Heart left ventricle (tissue), 16 donors: ENCODE measurements around the gene SEC61B. TPM values are rescaled to one million over a fixed set of nuclear protein-coding genes. Genes with fewer than 3 reads are reported as not detected.

Experiments used
- ATAC-seq, 4 donors: fragments of 200-7000 bp; cut with Tn5 transposase; one replicate each; pipeline ENCODE4 v1.9.1; 2020 to 2022; ENCODE audit warnings: moderate library complexity in 4 of 4, mild to moderate bottlenecking in 3 of 4, moderate number of reproducible peaks in 1 of 4
- DNase-seq, 5 donors: peaks; one replicate each; pipeline ENCODE4 v3.0.0-alpha.2; 2020
- H3K27ac ChIP-seq, 12 donors: fragments of 200-600 bp; sonication (generic) in 4 of 12; one replicate each; pipeline versions ENCODE4 v1.5.0 to v1.8.0; 2016 to 2022; ENCODE audit warnings: mild to moderate bottlenecking in 2 of 12
- H3K27me3 ChIP-seq, 9 donors: fragments of 200-600 bp; sonication (generic) in 2 of 9; one replicate each; pipeline versions ENCODE4 v1.5.1 to v1.8.0; 2016 to 2022; ENCODE audit warnings: mild to moderate bottlenecking in 3 of 9
- H3K36me3 ChIP-seq, 9 donors: fragments of 200-600 bp; sonication (generic) in 2 of 9; one replicate each; pipeline versions ENCODE4 v1.5.0 to v1.8.0; 2018 to 2022; ENCODE audit warnings: mild to moderate bottlenecking in 2 of 9
- H3K4me1 ChIP-seq, 12 donors: fragments of 200-600 bp; sonication (generic) in 4 of 12; one replicate each; pipeline versions ENCODE4 v1.5.0 to v1.8.0; 2016 to 2022; ENCODE audit warnings: mild to moderate bottlenecking in 3 of 12
- H3K4me3 ChIP-seq, 12 donors: fragments of 200-600 bp; sonication (generic) in 4 of 12; one replicate each; pipeline versions ENCODE4 v1.5.0 to v1.8.0; 2017 to 2022; ENCODE audit warnings: mild to moderate bottlenecking in 9 of 12, moderate library complexity in 4 of 12
- H3K9me3 ChIP-seq, 12 donors: fragments of 200-600 bp; sonication (generic) in 4 of 12; one replicate each; pipeline versions ENCODE4 v1.5.0 to v1.8.0; 2016 to 2022; ENCODE audit warnings: mild to moderate bottlenecking in 1 of 12
- POLR2A ChIP-seq, 2 donors: fragments of 450-650 bp; IDR thresholded peaks; one replicate each; pipeline ENCODE4 v1.6.1; 2017; ENCODE audit warnings: antibody characterized with exemption in 2 of 2, mild to moderate bottlenecking in 2 of 2, moderate library complexity in 2 of 2
- WGBS, 4 donors: extraction: QIAGEN DNeasy Blood & Tissue Kit in 2 of 4; methylation state at CpG; one replicate each; pipeline versions ENCODE4 v1.1.5 to v1.1.7; 2013 to 2018; 5-methylcytosine and 5-hydroxymethylcytosine counted together
- intact Hi-C, 10 donors: fragments of 100-400 bp; cut with DNase I; formaldehyde crosslinking; loops; one replicate each; pipeline versions ENCODE4 v1.11.1 to v1.14.2; 2022
- long read RNA-seq, 3 donors: library from polyadenylated mRNA; unstranded; transcript quantifications; one replicate each; pipeline ENCODE4 v2.0.0, GENCODE V29; 2020 to 2021
- polyA plus RNA-seq, 2 donors: library from polyadenylated mRNA; stranded (reverse); fragments of 200-250 nt; gene quantifications; one replicate each; pipeline ENCODE4 v1.2.3, GENCODE V29; 2013
- total RNA-seq, 9 donors: library from RNA; depleted of rRNA in 2 of 9; stranded (reverse); fragments of >200 nt in 2 of 9; fragmentation: NEBNext Ultra II Directional in 3 of 9; extraction: Animal tissue kit (Norgen Biotek cat#: 25700) in 3 of 9; gene quantifications; one replicate each; pipeline versions ENCODE4 v1.1.0 to v1.2.4, GENCODE V29; 2016 to 2023
- TF ChIP-seq, protein P1 (sequence below), 12 donors: fragments of 200-600 bp; sonication (generic) in 4 of 12; IDR thresholded peaks; one replicate each; pipeline versions ENCODE4 v1.5.0 to v1.8.0; 2018 to 2022; ENCODE audit warnings: antibody characterized with exemption in 12 of 12, mild to moderate bottlenecking in 5 of 12
- donor health status: ischemic (EF 13 %, LVEDD 7.1; RV severe dilation, severe dysfunction).
- donor health status: healthy with polysubstance abuse.
- donor health status: DM: no; HTN: yes; CAD: no.
- donor health status: DM: no; HTN: no; CAD: no.
- donor health status: ischemic (EF 25% LVEDD 6.9; RV normal size, moderate dysfunction).
- donor health status: ischemic (EF 25% LVEDD 5.7; RV mildly dilated, moderate dysfunction).
- donor health status: healthy.
- donor health status: DM: yes; HTN: yes; CAD: no.
- donor health status: ischemic (EF 35%, LVEDD 5.7; RV mildly dilated, moderate dysfunction).
- donor health status: nonischemic (EF 11% LVEDD 7.7; RV severe dilation, severe dysfunction).
- donor health status: DM: yes; HTN: yes; CAD: no.
- donor health status: PGD.
- donor health status: ischemic (EF 29% LVEDD 5.4; RV normal size, mild dysfunction).
- donor health status: nonischemic (EF 23%, LVEDD 6.1; RV moderate dilation, normal function).

Gene SEC61B
- total RNA-seq = 10 to 100 TPM; 29.9 to 62.5 (median 39.5) TPM
- polyA plus RNA-seq = 100 to 1,000 TPM in 1 of 2 donors, 10 to 100 TPM in 1; 82.5 to 165 TPM
- long read RNA-seq, donor 1, transcript SEC61B-201 (4 exons, 545 nt) = major isoform, 28 of 28 reads
- long read RNA-seq, donor 1, partial matches to known transcripts = 0 of 28 reads
- long read RNA-seq, donor 1, other reads (novel, unspliced or antisense) = 0 of 28 reads
- long read RNA-seq, donor 2, transcript SEC61B-201 (4 exons, 545 nt) = major isoform, 11 of 13 reads
- long read RNA-seq, donor 2, partial matches to known transcripts = 1 of 13 reads
- long read RNA-seq, donor 2, other reads (novel, unspliced or antisense) = 0 of 13 reads
- long read RNA-seq, donor 3, transcript SEC61B-201 (4 exons, 545 nt) = major isoform, 13 of 17 reads
- long read RNA-seq, donor 3, partial matches to known transcripts = 4 of 17 reads
- long read RNA-seq, donor 3, other reads (novel, unspliced or antisense) = 0 of 17 reads

GRCh38 chr9:99221621-99222415 lies at the start of gene SEC61B, which contains the start of gene ALG2:
Gene SEC61B (plus strand): TSS chr9:99222282. CDS start chr9:99222364, 82 bp downstream.
Gene ALG2 (minus strand): TSS chr9:99221942. CDS start chr9:99221894, 48 bp downstream.
- Histone ChIP-seq H3K4me1 (peaks cover 23 to 76% (median 70%) of the 10 kb centered on the region in 12 donors), H3K36me3 (peaks cover 0 to 39% (median 17%) of the 10 kb centered on the region in 9 donors), H3K27ac (peak within 1 kb of the TSS; percentile 88 to 99 (median 94)), H3K27me3 (no peaks in the 10 kb centered on the region), H3K9me3 (no peaks in the 10 kb centered on the region), H3K4me3 (peak within 1 kb of the TSS; percentile 60 to 99 (median 87))
- peak; percentile 98 to 99 (median 98) for ATAC-seq
- WGBS, 4 donors = 0 to 1% (median 0%) methylated on average over 45 to 70 of the region's 70 CpGs
- peak; percentile 95 to 97 (median 96) for DNase-seq
- TF ChIP-seq, protein P1, sequence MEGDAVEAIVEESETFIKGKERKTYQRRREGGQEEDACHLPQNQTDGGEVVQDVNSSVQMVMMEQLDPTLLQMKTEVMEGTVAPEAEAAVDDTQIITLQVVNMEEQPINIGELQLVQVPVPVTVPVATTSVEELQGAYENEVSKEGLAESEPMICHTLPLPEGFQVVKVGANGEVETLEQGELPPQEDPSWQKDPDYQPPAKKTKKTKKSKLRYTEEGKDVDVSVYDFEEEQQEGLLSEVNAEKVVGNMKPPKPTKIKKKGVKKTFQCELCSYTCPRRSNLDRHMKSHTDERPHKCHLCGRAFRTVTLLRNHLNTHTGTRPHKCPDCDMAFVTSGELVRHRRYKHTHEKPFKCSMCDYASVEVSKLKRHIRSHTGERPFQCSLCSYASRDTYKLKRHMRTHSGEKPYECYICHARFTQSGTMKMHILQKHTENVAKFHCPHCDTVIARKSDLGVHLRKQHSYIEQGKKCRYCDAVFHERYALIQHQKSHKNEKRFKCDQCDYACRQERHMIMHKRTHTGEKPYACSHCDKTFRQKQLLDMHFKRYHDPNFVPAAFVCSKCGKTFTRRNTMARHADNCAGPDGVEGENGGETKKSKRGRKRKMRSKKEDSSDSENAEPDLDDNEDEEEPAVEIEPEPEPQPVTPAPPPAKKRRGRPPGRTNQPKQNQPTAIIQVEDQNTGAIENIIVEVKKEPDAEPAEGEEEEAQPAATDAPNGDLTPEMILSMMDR (IDR thresholded peaks at IDR 0.05) = no peak
- TF ChIP-seq POLR2A (IDR thresholded peaks at IDR 0.05) = peak; percentile 53 to 95
- intact Hi-C loops = loop anchor here in 3 of 10 donors (5.0 to 10.0 kb wide), 3 partner anchors 115 to 603 kb away; partner anchors contain the start of genes NR4A3 (in 2 of the 3) and TGFBR1 (in 1 of the 3)

DNA sequence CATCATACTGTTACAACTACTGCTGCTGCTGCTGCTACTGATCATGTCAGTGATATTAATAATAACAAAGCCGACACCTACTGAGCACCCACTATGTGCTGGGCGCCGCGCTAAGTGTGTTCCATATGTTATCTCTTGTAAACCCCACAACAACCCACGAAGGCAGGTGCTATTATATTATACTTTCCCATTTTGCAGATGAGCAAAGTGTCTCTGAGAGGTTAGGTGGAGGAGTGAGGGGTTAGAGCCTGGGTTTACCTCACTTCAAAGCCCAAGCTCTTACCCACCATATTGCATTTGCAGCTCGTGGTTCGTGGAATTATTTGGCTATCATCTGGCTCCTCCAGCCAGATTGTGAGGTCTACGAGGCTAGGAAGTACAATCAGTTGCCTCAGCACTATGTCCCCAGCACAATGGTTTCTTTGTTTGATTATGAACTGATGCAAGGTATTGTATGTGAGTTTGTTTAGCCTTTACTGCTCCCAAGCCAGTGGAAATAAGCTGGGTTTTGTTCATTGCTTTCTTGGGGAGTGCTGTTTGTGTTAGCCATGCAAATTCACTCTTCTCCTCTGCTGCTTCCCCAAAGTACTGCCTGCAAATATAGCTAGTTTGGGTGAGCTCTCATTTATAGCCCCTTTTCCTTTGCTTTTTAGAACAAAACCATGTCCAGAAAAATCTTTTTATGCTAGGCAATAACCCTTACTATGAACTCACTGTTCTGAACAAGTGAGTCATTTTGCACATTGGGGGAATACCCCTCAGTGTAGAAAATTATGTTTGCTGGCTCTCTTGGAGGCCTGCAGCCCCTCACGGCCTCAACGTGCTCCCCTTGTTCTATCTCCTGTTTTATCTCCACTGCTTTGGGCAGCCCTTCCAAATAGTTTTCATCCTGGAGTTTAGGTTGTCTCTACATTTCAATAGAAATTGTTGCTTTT lies 48.2 kb upstream of the SEC61B start:
- DNase-seq (no peak), ATAC-seq (no peak)
- Histone ChIP-seq H3K4me1 (no peaks in the 10 kb centered on the region), H3K9me3 (no peaks in the 10 kb centered on the region), H3K27me3 (peaks cover 0 to 3% (median 0%) of the 10 kb centered on the region in 9 donors), H3K4me3 (no peak overlapping the region), H3K36me3 (no peaks in the 10 kb centered on the region), H3K27ac (no peak overlapping the region)
- 72 to 86% (median 77%) methylated on average over 10 of the region's 10 CpGs for WGBS, 4 donors
- TF ChIP-seq, protein P1 (IDR thresholded peaks at IDR 0.05) = no peak
- no peak for TF ChIP-seq POLR2A (IDR thresholded peaks at IDR 0.05)
- intact Hi-C loops = no loop called here

DNA sequence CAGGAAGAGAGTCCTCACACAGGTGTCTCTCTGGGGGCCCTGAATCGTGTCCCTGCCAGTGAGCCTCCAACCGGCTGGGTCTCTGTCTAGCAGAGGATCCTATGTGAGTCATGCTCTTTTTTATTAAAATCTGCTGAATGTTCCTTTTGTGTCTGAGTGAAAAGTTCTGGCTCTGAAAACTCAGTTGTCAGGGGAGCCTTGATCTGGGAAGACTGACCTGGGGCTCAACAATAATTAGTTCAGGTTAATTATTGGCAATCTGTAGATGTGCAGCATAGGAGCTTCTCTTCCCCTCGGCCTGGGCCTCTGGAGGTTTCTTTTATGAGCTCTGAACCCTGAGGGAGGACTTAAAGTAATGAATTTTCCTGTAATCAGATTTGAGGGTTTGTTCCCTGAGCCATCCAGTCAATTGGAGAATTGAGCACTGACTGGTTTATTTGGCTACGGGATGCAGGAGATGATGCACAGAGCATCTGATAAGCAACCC lies 45.5 kb upstream of the SEC61B start:
- H3K4me3 ChIP-seq = no peak overlapping the region
- H3K9me3 ChIP-seq = no peaks in the 10 kb centered on the region
- H3K27ac ChIP-seq = no peak overlapping the region
- no peaks in the 10 kb centered on the region for H3K36me3 ChIP-seq
- H3K4me1 ChIP-seq = peaks cover 0 to 3% (median 0%) of the 10 kb centered on the region in 12 donors
- intact Hi-C loops = loop anchor here in 1 of 10 donors (2.0 kb wide), 1 partner anchor 30 kb away; no protein-coding TSS in a partner anchor
- DNase-seq (no peak), ATAC-seq (no peak)
- peaks cover 0 to 3% (median 0%) of the 10 kb centered on the region in 9 donors for H3K27me3 ChIP-seq
- 73 to 78% (median 75%) methylated on average over 4 of the region's 4 CpGs for WGBS, 4 donors
- TF ChIP-seq, protein P1 (IDR thresholded peaks at IDR 0.05) = no peak
- TF ChIP-seq POLR2A (IDR thresholded peaks at IDR 0.05) = no peak
